H7 (cell line): Measurements from ENCODE around the gene MIGA2. TPM values are rescaled to one million over a fixed set of nuclear protein-coding genes. Genes with fewer than 3 reads are reported as not detected.
A peak's percentile ranks its signal among the peaks of the same experiment; 100 is the strongest.
"Not testable (repeated sequence)": the region's sequence is repeated elsewhere in the genome, so short reads cannot be mapped to it uniquely, and the experiment has no call there.

Experiments used
- DNase-seq: peaks from one replicate; pipeline ENCODE4 v3.0.0; 2012
- H3K27me3 ChIP-seq: 2 replicates; pipeline ENCODE4 v1.6.0; 2011; ENCODE audit warnings: mild to moderate bottlenecking, low read length; ENCODE audit not compliant: control insufficient read depth, insufficient read depth
- H3K36me3 ChIP-seq: replicated peaks from 2 replicates; pipeline ENCODE4 v1.5.1; 2011; ENCODE audit warnings: low read length; ENCODE audit not compliant: control insufficient read depth, insufficient read depth
- H3K4me3 ChIP-seq: 2 replicates; pipeline ENCODE4 v1.5.1; 2011; ENCODE audit warnings: low read depth, mild to moderate bottlenecking, control low read depth, low read length, moderate library complexity; ENCODE audit not compliant: insufficient read depth
- total RNA-seq: library from RNA; depleted of rRNA; stranded (reverse); fragments of >200 nt; shearing (Covaris generic); gene quantifications from 2 replicates; pipeline ENCODE4 v1.2.3, GENCODE V29; 2014; rRNA removed

The MIGA2 gene, protein sequence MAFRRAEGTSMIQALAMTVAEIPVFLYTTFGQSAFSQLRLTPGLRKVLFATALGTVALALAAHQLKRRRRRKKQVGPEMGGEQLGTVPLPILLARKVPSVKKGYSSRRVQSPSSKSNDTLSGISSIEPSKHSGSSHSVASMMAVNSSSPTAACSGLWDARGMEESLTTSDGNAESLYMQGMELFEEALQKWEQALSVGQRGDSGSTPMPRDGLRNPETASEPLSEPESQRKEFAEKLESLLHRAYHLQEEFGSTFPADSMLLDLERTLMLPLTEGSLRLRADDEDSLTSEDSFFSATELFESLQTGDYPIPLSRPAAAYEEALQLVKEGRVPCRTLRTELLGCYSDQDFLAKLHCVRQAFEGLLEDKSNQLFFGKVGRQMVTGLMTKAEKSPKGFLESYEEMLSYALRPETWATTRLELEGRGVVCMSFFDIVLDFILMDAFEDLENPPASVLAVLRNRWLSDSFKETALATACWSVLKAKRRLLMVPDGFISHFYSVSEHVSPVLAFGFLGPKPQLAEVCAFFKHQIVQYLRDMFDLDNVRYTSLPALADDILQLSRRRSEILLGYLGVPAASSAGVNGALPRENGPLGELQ
- 26.4 and 33.8 TPM in 2 replicates for total RNA-seq

DNA sequence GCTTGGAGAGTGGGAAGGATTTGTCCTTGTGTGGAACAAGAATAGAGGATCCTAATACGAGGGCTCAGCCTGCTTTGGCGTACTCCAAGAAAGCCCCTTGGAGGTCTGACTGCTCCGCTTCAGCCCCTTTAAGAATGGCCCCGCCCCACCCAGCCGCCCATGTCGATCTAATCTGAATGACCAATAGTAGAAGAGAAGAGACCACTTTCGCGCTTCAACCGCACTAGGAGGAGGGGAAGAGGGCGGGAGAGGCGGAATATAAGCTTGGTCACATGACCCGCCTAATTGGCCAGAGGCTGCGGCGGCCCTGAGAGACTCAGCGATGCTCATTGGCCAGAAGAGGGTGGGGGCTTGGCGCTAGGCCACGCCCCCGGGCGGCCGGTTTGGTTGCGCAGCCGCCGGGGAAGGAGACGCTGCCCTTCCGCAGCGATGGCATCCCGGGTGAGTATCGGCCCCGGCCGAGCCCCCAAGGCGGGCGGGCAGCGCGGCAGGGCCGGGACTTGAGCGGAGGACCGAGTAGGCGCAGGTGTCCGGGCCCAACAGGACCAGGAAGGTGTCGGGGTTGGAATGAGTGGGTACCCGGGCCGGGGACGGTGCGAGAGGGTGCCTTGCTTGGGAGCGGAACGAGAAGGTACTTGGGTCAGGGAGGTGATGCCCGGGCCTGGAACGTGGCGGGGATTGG, at the start of gene MIGA2:
MIGA2 (plus strand) TSS at position 386 of the 682 bp plus-strand sequence. CDS start 3,969 bp downstream, outside the sequence.
- Histone ChIP-seq H3K36me3 (no peaks in the 10 kb centered on the region; the same call in 1 of the 2 replicates), H3K27me3 (no peaks in the 10 kb centered on the region), H3K4me3 (peak within 1 kb of the TSS; percentile 91)
- peak; percentile 99 for DNase-seq

DNA sequence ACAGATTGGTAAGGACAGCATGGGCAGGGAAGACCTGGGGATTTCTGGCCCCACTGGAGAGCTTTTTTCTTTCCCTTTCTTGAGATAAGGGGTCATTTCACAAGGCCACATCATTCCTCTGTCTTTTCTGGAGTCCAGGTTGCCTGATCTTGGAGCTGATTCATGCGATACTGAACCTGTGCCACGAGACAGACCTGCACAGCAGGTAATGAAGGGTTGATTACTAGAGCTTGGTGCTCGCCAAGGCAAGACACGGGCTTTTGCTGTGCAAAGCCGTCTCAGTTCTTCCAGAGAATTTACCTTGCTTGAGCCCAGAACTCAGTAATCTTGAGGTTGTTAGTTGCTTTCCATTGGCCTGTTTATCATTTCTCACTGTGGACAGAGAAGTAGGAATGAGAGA, 49.8 kb upstream of the MIGA2 start:
- Histone ChIP-seq H3K36me3 (peaks cover 41% of the 10 kb centered on the region), H3K4me3 (no peak overlapping the region), H3K27me3 (no peaks in the 10 kb centered on the region)
- DNase-seq = no peak

DNA sequence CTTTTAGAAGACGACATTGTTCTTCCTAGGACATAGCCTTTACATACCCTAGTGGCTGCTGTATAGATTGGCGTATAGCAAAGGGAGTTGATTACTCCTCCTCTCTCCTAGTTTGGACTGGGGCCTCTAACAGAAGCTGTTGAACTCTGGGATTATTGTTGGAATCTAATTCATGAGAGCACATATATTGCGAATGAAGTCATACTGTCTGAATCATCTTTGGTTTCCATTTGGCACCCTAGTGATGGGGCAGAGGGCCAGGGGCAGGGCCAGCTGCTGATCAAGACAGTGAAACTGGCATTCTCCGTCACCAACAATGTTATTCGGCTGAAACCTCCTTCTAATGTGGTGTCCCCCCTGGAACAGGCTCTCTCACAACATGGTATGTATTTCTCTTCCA, 48.6 kb upstream of the MIGA2 start:
- no peak for DNase-seq
- Histone ChIP-seq H3K27me3 (no peaks in the 10 kb centered on the region), H3K36me3 (peaks cover 38% of the 10 kb centered on the region), H3K4me3 (no peak overlapping the region)

DNA sequence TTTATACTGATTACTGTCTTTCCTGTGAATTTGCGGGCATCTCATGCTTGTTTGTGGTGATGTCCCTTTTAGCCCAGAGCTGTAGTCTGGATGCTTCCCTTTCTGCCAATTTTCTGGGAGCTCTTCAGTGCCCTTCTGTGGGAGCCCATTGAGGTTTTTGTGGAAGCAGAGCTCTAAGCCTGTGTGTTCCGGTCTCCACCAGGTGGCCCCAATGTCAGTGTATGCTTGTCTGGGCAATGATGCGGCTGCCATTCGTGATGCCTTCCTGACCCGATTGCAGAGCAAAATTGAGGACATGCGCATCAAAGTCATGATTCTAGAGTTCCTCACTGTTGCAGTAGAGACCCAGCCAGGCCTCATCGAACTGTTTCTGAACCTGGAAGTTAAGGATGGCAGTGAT, 43.4 kb upstream of the MIGA2 start:
- Histone ChIP-seq H3K36me3 (peaks cover 45% of the 10 kb centered on the region), H3K27me3 (no peaks in the 10 kb centered on the region), H3K4me3 (no peak overlapping the region)
- DNase-seq = peak; percentile 58

DNA sequence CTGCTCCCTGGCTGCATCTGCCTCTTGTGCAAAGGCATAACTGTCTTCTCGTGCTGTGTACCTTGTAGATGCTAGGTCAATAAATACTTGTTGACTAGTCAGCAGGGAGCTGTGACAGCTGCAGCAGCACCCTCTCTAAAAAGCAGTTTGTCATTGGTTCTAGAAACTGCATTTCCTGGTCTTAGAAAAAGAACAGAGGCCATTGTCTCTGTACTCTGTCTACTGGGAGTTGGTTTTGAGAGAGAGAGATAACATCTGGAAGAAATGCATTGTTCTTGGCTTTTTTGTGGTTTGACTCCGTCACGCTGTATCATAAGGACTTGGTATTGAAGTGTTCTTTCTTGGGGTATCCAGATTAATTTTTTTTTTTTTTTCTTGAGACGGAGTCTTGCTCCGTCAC, 40.6 kb upstream of the MIGA2 start:
- H3K4me3 ChIP-seq = no peak overlapping the region
- no peaks in the 10 kb centered on the region for H3K27me3 ChIP-seq
- peaks cover 57% of the 10 kb centered on the region for H3K36me3 ChIP-seq
- DNase-seq = no peak

DNA sequence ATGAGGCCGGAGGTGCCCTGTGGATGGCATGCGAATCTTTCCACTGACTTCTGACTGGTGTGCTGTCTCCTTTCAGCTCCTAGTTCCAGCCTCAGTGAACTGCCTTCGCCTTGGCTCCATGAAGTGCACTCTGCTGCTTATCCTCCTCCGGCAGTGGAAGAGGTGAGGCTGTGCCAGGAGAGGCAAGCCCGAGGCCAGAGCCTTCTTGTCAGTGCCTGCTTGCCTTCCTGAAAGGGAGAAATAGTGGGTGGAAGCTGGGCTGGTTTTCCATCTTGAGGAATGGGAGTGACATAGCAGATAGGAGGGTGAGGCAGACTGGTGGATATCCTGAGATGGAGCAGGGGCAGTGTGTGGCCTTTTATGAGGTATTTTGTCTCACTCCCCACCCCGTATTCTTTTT, 38.0 kb upstream of the MIGA2 start:
- no peak for DNase-seq
- peaks cover 71% of the 10 kb centered on the region for H3K36me3 ChIP-seq

DNA sequence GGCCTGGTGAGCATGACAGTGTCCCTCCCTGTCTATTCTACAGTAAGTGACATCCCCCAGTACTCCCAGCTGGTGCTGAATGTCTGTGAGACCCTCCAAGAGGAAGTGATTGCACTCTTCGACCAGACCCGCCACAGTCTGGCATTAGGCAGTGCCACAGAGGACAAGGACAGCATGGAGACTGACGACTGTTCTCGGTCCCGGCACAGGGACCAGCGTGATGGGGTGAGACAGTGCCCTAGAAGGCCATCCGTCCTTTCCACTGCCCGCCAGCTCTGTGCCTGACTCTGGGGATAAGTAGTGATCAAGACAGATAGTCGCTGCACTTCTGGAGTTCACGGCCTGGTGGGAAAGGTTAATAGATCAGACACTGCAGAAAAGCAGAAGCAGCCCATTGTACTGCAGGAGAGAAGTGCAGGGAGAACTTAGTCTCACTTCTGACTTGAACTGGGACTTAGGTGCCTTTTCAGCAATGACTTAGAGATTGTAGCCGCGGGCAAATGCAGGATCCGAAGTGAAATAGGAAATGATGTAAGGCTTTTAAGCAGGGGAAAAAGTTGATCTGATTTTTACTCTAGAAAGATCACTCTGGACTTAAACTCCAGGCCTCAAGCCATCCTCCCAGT, 36.7 kb upstream of the MIGA2 start:
- peaks cover 60% of the 10 kb centered on the region for H3K36me3 ChIP-seq

More for the DNA sequence above, 38.0 kb upstream of the MIGA2 start:
- no peaks in the 10 kb centered on the region for H3K27me3 ChIP-seq
- H3K4me3 ChIP-seq = no peak overlapping the region

DNA sequence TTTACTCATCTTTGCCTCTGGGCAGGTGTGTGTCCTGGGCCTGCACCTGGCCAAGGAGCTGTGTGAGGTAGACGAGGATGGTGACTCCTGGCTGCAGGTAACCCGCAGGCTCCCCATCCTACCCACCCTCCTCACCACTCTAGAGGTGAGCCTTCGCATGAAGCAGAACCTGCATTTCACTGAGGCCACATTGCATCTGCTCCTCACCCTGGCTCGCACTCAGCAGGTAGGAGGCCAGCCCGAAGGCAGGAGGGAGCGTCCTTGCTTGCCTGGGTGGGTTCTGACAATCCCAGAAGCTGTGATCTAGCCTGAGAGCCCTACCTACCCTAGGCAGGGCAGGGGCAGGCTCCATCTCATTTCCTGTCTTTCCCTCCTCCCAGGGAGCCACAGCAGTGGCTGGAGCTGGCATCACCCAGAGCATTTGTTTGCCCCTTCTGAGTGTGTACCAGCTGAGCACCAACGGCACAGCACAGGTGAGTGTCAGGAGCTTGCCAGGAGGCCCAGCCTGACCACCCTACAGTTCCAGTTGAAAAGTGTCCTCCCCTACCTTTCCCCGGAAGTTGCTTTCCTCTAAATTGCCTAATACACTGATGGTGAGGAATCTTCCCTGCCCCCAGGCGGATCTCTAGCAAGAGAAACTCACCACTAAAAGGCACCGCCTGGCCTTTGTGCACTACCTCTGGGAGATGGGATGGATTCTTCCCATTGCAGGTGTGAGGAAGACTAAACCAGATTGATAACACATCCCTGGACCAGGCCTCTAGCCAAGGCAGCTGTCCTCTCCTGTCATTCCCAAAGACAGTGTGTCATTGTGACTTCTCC, 34.7 kb upstream of the MIGA2 start:
- no peak overlapping the region for H3K4me3 ChIP-seq
- H3K36me3 ChIP-seq = peaks cover 57% of the 10 kb centered on the region

More for the DNA sequence above, 36.7 kb upstream of the MIGA2 start:
- H3K4me3 ChIP-seq = no peak overlapping the region
- no peaks in the 10 kb centered on the region for H3K27me3 ChIP-seq
- DNase-seq = no peak

DNA sequence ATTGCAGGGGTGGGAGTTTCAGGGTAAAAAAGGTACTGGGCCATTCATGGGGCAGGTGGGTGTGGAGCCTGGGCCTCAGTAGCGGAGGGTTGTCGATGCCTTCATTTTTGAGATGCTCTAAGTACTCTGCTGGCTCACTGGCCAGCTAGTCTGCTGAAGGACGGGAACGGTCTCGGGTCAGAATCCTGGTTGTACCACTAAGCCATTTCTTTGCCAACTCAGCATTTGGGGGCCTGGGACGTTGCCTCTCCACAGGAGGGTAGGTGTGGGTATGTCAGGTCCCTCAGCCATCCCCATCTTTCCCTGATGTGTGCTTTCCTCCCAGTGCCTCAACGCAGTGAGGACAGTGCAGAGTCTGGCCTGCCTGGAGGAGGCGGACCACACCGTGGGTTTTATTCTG, 33.4 kb upstream of the MIGA2 start:
- H3K27me3 ChIP-seq = no peaks in the 10 kb centered on the region
- no peak for DNase-seq
- H3K4me3 ChIP-seq = no peak overlapping the region
- H3K36me3 ChIP-seq = peaks cover 53% of the 10 kb centered on the region

More for the DNA sequence above, 34.7 kb upstream of the MIGA2 start:
- no peak for DNase-seq
- no peaks in the 10 kb centered on the region for H3K27me3 ChIP-seq

DNA sequence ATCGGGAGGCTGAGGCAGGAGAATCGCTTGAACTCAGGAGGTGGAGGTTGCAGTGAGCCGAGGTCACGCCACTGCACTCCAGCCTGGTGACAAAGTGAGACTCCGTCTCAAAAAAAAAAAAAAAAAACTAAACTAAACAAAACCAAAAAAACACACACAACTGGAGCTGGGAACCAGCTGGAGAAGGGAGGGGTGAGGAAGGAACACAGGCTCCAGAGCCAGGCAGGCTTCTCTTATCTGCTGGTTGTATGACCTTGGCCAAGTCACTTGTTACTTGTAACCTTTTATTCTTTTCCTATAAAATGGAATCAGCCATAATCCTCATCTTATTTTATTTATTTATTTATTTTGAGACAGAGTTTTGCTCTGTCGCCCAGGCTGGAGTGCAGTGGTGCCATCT, 32.3 kb upstream of the MIGA2 start:
- H3K36me3 ChIP-seq = peaks cover 48% of the 10 kb centered on the region
- H3K4me3 ChIP-seq, H3K27me3 ChIP-seq, DNase-seq: not testable (repeated sequence)

DNA sequence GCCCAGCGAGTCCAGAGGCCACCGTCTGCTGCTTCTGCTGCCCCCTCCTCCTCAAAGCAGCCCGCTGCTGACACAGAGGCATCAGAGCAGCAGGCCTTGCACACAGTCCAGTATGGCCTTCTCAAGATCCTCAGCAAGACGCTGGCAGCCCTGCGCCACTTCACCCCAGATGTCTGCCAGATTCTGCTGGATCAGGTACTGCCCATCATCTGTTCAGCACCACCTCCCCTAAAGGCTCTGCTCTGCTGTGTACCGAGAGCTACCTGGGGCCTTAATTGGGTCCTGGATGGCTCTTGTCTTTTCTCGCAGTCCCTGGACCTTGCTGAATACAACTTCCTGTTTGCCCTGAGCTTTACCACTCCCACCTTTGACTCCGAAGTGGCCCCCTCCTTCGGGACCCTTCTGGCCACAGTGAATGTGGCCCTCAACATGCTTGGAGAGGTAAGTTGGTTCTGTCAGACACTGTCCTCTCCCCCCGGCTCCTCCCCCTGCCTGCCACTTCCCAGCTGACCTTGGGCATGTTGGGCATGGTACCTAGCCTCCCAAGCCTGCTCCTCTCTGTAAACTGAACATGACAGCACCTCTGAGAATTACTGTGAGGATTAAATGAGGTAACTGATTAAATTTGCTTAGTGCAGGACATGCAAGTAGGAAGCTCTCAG, 31.0 kb upstream of the MIGA2 start:
- no peaks in the 10 kb centered on the region for H3K27me3 ChIP-seq
- peaks cover 40% of the 10 kb centered on the region for H3K36me3 ChIP-seq
- no peak overlapping the region for H3K4me3 ChIP-seq
- DNase-seq = no peak

DNA sequence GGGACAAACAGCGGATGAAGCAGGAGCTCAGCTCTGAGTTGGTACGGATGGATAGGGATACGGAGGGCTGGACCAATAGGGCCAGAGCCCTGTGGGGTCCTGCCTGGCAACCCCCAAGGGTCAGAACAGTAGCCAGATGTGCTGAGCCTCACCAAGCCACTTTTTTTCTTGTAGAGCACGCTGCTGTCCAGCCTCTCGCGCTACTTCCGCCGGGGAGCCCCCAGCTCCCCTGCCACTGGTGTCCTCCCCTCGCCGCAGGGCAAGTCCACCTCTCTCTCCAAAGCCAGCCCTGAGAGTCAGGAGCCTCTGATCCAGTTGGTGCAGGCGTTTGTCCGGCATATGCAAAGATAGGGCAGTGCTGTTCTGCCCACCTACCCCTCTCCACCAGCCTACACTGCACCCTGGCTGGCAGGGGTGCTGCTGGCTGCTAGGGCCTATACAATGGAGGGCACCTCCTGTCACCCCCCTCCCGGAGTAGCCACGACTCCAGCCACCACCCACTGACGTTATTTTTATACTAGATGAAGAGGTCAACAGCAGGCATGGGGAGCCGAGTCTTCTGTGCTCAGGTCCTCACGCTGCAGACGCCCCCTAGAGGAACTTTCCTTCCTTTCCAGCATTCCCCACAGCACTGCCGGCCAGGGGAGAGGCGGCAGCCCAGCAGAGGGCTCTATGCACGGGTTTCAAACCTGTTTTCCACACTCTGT, 29.9 kb upstream of the MIGA2 start:
- DNase-seq = peak; percentile 95
- no peak overlapping the region for H3K4me3 ChIP-seq
- H3K36me3 ChIP-seq = peaks cover 36% of the 10 kb centered on the region
- H3K27me3 ChIP-seq = no peaks in the 10 kb centered on the region
